ENCODE data around the gene TTC3. TPM values are rescaled to one million over a fixed set of nuclear protein-coding genes. Genes with fewer than 3 reads are reported as not detected.

TTC3 gene
- total RNA-seq, 3 donors from 2014 or later = 179 to 269 (median 249) TPM

DNA sequence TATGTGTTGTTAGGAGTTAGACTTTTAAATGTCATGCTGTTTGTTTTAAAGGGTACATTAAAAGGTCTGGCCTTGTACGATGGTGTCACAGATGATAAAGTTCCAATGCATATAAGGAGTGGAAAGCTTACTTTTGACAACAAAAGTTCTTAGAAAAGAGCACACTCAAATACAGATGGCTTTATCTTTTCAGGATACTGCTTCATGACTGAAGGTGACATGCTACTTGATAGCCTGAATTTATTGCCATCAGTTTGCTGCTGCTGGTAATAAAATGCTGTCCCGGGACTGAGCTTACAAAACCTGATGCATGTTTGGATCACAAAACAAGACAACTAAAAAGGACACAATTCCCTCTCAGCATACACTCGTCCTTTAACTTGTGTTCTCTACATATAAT is 84.9 kb downstream of the TTC3 start:
- no peaks in the 10 kb centered on the region for H3K4me1 ChIP-seq
- no peaks in the 10 kb centered on the region for H3K27me3 ChIP-seq
- DNase-seq (ENCODE audit: low spot score in 2 of 2) = no peak
- no peaks in the 10 kb centered on the region for H3K36me3 ChIP-seq
- intact Hi-C loops (cut with DNase I; ENCODE audit: low total_unique reads) = no loop called here
- TF ChIP-seq POLR2A (IDR thresholded peaks at IDR 0.05) (no peak), POLR2AphosphoS5 (IDR thresholded peaks at IDR 0.05) (no peak)
- TF ChIP-seq, protein P1, sequence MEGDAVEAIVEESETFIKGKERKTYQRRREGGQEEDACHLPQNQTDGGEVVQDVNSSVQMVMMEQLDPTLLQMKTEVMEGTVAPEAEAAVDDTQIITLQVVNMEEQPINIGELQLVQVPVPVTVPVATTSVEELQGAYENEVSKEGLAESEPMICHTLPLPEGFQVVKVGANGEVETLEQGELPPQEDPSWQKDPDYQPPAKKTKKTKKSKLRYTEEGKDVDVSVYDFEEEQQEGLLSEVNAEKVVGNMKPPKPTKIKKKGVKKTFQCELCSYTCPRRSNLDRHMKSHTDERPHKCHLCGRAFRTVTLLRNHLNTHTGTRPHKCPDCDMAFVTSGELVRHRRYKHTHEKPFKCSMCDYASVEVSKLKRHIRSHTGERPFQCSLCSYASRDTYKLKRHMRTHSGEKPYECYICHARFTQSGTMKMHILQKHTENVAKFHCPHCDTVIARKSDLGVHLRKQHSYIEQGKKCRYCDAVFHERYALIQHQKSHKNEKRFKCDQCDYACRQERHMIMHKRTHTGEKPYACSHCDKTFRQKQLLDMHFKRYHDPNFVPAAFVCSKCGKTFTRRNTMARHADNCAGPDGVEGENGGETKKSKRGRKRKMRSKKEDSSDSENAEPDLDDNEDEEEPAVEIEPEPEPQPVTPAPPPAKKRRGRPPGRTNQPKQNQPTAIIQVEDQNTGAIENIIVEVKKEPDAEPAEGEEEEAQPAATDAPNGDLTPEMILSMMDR (IDR thresholded peaks at IDR 0.05) = no peak
- no peak overlapping the region for H3K4me3 ChIP-seq
- no peaks in the 10 kb centered on the region for H3K9me3 ChIP-seq
- H3K27ac ChIP-seq = no peak overlapping the region

DNA sequence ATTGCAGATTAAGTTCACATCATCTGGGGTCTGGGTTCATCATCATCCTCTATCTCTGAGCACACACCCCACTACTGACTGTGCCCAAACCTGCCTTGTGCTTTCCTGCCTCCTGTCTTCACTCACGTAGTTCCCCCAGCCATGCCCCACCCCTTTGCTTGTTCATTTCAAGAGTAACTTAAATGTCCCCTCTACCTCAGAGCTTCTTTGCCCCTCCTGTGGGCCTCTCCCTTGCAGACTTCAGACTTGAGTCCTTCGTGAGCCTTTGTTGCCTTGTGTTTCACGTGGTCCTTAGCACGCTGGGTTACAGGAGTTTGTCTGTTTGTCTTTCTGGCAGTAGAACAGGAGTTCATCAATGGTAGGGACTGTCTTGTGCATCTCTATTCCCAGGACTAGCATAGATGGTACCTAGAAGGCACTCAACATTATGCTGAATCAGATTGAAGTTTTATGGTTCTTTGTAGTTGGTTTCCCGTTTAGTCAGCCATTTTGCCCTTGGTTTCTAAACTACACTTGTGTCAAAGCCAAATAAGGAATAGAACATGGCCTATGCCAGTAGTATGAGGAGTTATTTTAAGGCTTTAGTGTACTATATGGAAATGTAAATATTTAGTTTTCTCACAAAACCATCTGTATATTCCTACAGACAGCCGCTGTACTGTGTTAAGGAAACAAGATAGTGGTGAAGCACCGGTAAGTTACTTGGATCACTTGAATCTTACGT is 86.2 kb downstream of the TTC3 start:
- peak overlapping the region in 1 of 2 donors; percentile 29 for H3K27ac ChIP-seq
- DNase-seq (ENCODE audit: low spot score in 2 of 2) = no peak
- TF ChIP-seq POLR2A (IDR thresholded peaks at IDR 0.05) (no peak), POLR2AphosphoS5 (IDR thresholded peaks at IDR 0.05) (no peak)
- TF ChIP-seq, protein P1 (IDR thresholded peaks at IDR 0.05) = no peak
- H3K4me1 ChIP-seq = no peaks in the 10 kb centered on the region
- H3K36me3 ChIP-seq = no peaks in the 10 kb centered on the region
- intact Hi-C loops (cut with DNase I; ENCODE audit: low total_unique reads) = no loop called here
- no peaks in the 10 kb centered on the region for H3K27me3 ChIP-seq
- no peak overlapping the region for H3K4me3 ChIP-seq
- no peaks in the 10 kb centered on the region for H3K9me3 ChIP-seq

DNA sequence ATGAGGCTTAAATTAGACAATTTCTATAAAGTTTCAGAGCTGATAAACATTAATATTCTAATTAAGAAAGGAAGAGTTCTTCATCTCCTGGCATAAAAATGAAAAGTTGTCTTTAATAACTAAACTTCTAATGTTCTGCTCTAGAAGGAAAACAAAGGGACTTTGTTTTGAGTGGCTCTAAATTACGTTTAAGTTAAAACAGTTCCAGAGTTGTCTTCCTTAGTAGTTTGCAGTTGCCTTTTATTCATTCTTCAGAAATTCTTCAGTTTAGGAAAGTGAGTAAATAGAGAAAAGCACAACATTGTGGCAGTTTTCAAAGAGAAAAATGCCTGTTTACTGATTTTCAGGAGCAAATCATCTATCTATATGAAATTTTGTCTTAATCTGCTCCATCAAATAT is 86.9 kb downstream of the TTC3 start:
- H3K27ac ChIP-seq = no peak overlapping the region
- DNase-seq (ENCODE audit: low spot score in 2 of 2) = no peak
- no peaks in the 10 kb centered on the region for H3K4me1 ChIP-seq
- H3K27me3 ChIP-seq = no peaks in the 10 kb centered on the region
- intact Hi-C loops (cut with DNase I; ENCODE audit: low total_unique reads) = no loop called here
- no peaks in the 10 kb centered on the region for H3K9me3 ChIP-seq
- H3K4me3 ChIP-seq = no peak overlapping the region
- H3K36me3 ChIP-seq = no peaks in the 10 kb centered on the region
- TF ChIP-seq, protein P1 (IDR thresholded peaks at IDR 0.05) = no peak
- no peak for TF ChIP-seq POLR2AphosphoS5 (IDR thresholded peaks at IDR 0.05)
- TF ChIP-seq POLR2A (IDR thresholded peaks at IDR 0.05) = no peak

DNA sequence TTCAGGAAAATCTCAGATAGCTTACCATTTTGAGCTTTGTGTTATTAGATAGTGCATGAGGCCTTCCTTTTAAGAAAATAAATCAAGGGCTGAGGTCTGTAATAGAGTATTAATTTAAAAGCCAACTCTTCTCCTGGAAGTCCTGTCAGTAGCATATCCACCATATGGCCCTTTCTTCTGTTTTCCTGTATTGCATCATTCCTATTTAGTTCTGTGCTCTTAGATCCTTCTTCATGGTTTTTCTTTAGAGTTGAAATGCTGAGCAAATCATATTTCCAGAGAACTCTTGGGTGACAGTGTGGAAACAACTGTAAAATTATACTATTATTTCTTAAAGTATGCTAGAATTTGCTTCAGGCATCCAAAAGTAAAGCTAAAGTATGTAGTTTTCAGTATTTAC is 91.7 kb downstream of the TTC3 start:
- no peaks in the 10 kb centered on the region for H3K27me3 ChIP-seq
- H3K4me1 ChIP-seq = no peaks in the 10 kb centered on the region
- no peaks in the 10 kb centered on the region for H3K9me3 ChIP-seq
- DNase-seq (ENCODE audit: low spot score in 2 of 2) = no peak
- no peaks in the 10 kb centered on the region for H3K36me3 ChIP-seq
- H3K4me3 ChIP-seq = no peak overlapping the region
- TF ChIP-seq POLR2AphosphoS5 (IDR thresholded peaks at IDR 0.05) (no peak), POLR2A (IDR thresholded peaks at IDR 0.05) (no peak)
- TF ChIP-seq, protein P1 (IDR thresholded peaks at IDR 0.05) = no peak
- intact Hi-C loops (cut with DNase I; ENCODE audit: low total_unique reads) = no loop called here
- no peak overlapping the region for H3K27ac ChIP-seq

DNA sequence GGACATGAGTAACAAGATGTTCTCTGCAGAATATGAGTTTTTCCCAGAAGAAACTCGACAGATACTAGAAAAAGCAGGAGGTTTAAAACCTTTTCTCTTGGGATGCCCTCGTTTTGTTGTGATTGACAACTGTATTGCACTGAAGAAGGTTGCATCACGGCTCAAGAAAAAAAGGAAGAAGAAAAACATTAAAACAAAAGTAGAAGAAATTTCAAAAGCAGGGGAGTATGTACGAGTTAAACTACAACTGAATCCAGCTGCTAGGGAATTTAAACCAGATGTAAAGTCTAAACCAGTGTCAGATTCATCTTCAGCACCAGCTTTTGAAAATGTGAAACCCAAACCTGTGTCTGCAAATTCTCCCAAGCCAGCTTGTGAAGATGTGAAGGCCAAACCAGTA is 92.5 kb downstream of the TTC3 start:
- no peaks in the 10 kb centered on the region for H3K27me3 ChIP-seq
- H3K36me3 ChIP-seq = no peaks in the 10 kb centered on the region
- H3K9me3 ChIP-seq = no peaks in the 10 kb centered on the region
- H3K4me1 ChIP-seq = no peaks in the 10 kb centered on the region
- TF ChIP-seq, protein P1 (IDR thresholded peaks at IDR 0.05) = no peak
- TF ChIP-seq POLR2A (IDR thresholded peaks at IDR 0.05) (no peak), POLR2AphosphoS5 (IDR thresholded peaks at IDR 0.05) (no peak)
- no peak overlapping the region for H3K27ac ChIP-seq
- intact Hi-C loops (cut with DNase I; ENCODE audit: low total_unique reads) = no loop called here
- DNase-seq (ENCODE audit: low spot score in 2 of 2) = no peak
- H3K4me3 ChIP-seq = no peak overlapping the region
